Body of pancreas (tissue), 4 donors: Measurements from ENCODE around the gene DHRS12.

Experiments used
- POLR2A ChIP-seq, 3 donors: fragments of 450-650 bp; IDR thresholded peaks; one replicate each; pipeline ENCODE4 v1.6.1; 2016; ENCODE audit warnings: antibody characterized with exemption in 3 of 3, mild to moderate bottlenecking in 2 of 3
- TF ChIP-seq, protein P1 (sequence below), 7 experiments: fragments of 450-650 bp in 4 of 7; fragments of 200-600 bp in 3 of 7; sonication (generic) in 3 of 7; IDR thresholded peaks; one replicate each; pipeline ENCODE4 v1.5.1; 2016 to 2019; ENCODE audit warnings: antibody characterized with exemption in 7 of 7

DNA sequence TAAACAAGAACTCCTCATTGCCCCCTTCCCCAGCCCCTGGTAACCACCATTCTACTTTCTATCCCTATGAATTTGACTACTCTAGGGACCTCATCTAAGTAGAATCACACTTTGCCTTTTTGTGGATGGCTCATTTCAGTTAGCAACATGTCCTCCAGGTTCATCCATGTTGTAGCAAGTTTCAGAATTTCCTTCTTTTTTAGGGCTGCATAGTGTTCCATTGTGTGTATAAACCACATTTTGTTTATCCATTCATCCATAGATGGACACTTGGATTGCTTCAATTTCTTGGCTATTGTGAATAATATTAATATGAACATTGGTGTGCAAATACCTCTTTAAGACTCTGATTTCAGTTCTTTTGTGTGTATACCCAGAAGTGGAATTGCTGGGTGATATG is 4.8 kb upstream of the DHRS12 start:
- TF ChIP-seq POLR2A (IDR thresholded peaks at IDR 0.05) = no peak
- TF ChIP-seq, protein P1, sequence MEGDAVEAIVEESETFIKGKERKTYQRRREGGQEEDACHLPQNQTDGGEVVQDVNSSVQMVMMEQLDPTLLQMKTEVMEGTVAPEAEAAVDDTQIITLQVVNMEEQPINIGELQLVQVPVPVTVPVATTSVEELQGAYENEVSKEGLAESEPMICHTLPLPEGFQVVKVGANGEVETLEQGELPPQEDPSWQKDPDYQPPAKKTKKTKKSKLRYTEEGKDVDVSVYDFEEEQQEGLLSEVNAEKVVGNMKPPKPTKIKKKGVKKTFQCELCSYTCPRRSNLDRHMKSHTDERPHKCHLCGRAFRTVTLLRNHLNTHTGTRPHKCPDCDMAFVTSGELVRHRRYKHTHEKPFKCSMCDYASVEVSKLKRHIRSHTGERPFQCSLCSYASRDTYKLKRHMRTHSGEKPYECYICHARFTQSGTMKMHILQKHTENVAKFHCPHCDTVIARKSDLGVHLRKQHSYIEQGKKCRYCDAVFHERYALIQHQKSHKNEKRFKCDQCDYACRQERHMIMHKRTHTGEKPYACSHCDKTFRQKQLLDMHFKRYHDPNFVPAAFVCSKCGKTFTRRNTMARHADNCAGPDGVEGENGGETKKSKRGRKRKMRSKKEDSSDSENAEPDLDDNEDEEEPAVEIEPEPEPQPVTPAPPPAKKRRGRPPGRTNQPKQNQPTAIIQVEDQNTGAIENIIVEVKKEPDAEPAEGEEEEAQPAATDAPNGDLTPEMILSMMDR (IDR thresholded peaks at IDR 0.05) = no peak
